AG10803 (cell line): Measurements from ENCODE around the gene ITSN1.

Experiments
- DNase-seq: peaks from one replicate; pipeline ENCODE4 v3.0.0; 2010; ENCODE audit warnings: low read depth
- H3K4me3 ChIP-seq: 2 replicates; pipeline ENCODE4 v1.5.1; 2011; ENCODE audit warnings: mild to moderate bottlenecking, low read length, control low read depth
- TF ChIP-seq, protein P1 (sequence below): conservative IDR thresholded peaks from 2 replicates; pipeline ENCODE4 v1.5.1; 2011; ENCODE audit warnings: mild to moderate bottlenecking, low read length, control low read depth, inconsistent platforms

Gene ITSN1

GRCh38 chr21:33802481-33802880 lies 160.2 kb downstream of the ITSN1 start:
- no peak for DNase-seq
- TF ChIP-seq, protein P1, sequence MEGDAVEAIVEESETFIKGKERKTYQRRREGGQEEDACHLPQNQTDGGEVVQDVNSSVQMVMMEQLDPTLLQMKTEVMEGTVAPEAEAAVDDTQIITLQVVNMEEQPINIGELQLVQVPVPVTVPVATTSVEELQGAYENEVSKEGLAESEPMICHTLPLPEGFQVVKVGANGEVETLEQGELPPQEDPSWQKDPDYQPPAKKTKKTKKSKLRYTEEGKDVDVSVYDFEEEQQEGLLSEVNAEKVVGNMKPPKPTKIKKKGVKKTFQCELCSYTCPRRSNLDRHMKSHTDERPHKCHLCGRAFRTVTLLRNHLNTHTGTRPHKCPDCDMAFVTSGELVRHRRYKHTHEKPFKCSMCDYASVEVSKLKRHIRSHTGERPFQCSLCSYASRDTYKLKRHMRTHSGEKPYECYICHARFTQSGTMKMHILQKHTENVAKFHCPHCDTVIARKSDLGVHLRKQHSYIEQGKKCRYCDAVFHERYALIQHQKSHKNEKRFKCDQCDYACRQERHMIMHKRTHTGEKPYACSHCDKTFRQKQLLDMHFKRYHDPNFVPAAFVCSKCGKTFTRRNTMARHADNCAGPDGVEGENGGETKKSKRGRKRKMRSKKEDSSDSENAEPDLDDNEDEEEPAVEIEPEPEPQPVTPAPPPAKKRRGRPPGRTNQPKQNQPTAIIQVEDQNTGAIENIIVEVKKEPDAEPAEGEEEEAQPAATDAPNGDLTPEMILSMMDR, result no peak
- no peak overlapping the region for H3K4me3 ChIP-seq

GRCh38 chr21:33808715-33809367 lies 166.5 kb downstream of the ITSN1 start:
- TF ChIP-seq, protein P1, result no peak
- no peak for DNase-seq
- H3K4me3 ChIP-seq, result no peak overlapping the region

DNA sequence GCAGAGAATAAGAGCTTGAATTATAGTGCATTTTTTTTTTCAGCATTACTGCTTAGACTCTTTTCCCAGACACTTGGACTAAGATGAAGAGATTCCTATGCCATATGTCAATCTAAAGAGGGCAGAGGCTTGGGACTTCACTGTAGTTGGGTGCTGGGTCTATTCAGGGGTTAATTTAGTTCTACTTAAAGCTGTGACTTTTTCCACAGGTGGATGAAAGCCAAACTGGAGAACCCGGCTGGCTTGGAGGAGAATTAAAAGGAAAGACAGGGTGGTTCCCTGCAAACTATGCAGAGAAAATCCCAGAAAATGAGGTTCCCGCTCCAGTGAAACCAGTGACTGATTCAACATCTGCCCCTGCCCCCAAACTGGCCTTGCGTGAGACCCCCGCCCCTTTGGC lies 168.5 kb downstream of the ITSN1 start:
- TF ChIP-seq, protein P1, result no peak
- no peak for DNase-seq
- H3K4me3 ChIP-seq, result no peak overlapping the region

- TF ChIP-seq, protein P1, result no peak
- DNase-seq, result no peak
- no peak overlapping the region for H3K4me3 ChIP-seq
Observed at GRCh38 chr21:33811167-33812010, 169.1 kb downstream of the ITSN1 start.

DNA sequence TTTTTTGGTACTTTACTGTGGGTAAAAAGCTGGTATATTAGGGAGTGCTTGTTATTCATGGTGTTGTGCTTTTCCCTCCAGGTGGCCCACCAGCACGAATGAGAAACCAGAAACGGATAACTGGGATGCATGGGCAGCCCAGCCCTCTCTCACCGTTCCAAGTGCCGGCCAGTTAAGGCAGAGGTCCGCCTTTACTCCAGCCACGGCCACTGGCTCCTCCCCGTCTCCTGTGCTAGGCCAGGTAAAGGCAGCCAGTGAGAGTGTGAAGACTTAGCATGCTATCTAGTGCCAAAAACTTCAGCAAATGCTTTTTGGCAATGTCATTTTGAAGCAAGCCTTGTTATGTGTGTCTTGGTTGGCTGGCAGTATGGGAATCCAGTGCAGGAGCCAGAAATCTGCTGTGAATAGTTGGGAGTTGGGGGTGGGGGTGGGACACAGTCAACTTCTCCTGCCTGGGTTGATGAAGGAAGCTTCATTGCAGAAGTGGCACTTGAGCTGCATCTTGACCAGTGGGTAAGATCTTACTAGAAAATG lies 171.6 kb downstream of the ITSN1 start:
- TF ChIP-seq, protein P1, result no peak
- no peak overlapping the region for H3K4me3 ChIP-seq
- DNase-seq, result no peak

GRCh38 chr21:33815143-33815707 lies 172.9 kb downstream of the ITSN1 start:
- no peak for DNase-seq
- TF ChIP-seq, protein P1, result no peak
- no peak overlapping the region for H3K4me3 ChIP-seq
